ENCODE data around the gene GPD2. TPM values are rescaled to one million over a fixed set of nuclear protein-coding genes. Genes with fewer than 3 reads are reported as not detected.

Gene GPD2
- polyA plus RNA-seq, 1 donor (not counting 4 experiments of a cell fraction or from before 2014, with no cell fraction given) = 27.6 TPM

GRCh38 chr2:156538083-156538504, 101.9 kb downstream of the GPD2 start:
- no peak for TF ChIP-seq CTCF (optimal IDR thresholded peaks at IDR 0.05 in 1 of 3, IDR thresholded peaks at IDR 0.05 in 1 of 3, conservative IDR thresholded peaks at IDR 0.05 in 1 of 3; ENCODE audit: extremely low read depth in 1 of 3, insufficient read depth in 2 of 3, low read length in 3 of 3)
- dilution Hi-C loops (cut with MboI; ENCODE audit: extremely low pct_ligation_motif_present, low sequenced_read_pairs) = no loop called here
- FAIRE-seq = no peak

GRCh38 chr2:156539086-156539860, 103.1 kb downstream of the GPD2 start:
- DNase-seq (ENCODE audit: low read depth, low spot score) = no peak
- Histone ChIP-seq H3K9ac (ENCODE audit: control insufficient read depth, extremely low read depth, insufficient read depth, low read length) (no peak overlapping the region), H3K9me3 (ENCODE audit: control insufficient read depth, low read depth, low read length) (no peaks in the 10 kb centered on the region), H3K4me3 (ENCODE audit: control insufficient read depth in 2 of 3, extremely low read depth in 1 of 3, insufficient read depth in 2 of 3, low read depth in 1 of 3, low read length in 3 of 3) (no peak overlapping the region), H3K4me2 (ENCODE audit: control insufficient read depth, extremely low read depth, insufficient read depth, low read depth, low read length) (no peak overlapping the region), H3K4me1 (ENCODE audit: control insufficient read depth, extremely low read depth, insufficient read depth, low read length) (peaks cover 20% of the 10 kb centered on the region), H3K27me3 (ENCODE audit: control insufficient read depth, extremely low read depth, insufficient read depth, low read length) (no peaks in the 10 kb centered on the region), H3K27ac (ENCODE audit: control insufficient read depth, insufficient read depth, low read length) (no peak overlapping the region), H2AFZ (ENCODE audit: control insufficient read depth, low read length) (no peak overlapping the region), H3K79me2 (ENCODE audit: control insufficient read depth, insufficient read depth, low read length) (no peaks in the 10 kb centered on the region), H4K20me1 (ENCODE audit: control insufficient read depth, extremely low read depth, insufficient read depth, low read length) (no peaks in the 10 kb centered on the region), H3K36me3 (ENCODE audit: control insufficient read depth in 2 of 2, extremely low read depth in 1 of 2, insufficient read depth in 2 of 2, low read length in 2 of 2) (no peaks in the 10 kb centered on the region), H3K9me1 (ENCODE audit: control insufficient read depth, extremely low read depth, insufficient read depth, low read length) (no peaks in the 10 kb centered on the region)
- dilution Hi-C loops (cut with MboI; ENCODE audit: extremely low pct_ligation_motif_present, low sequenced_read_pairs) = no loop called here
- FAIRE-seq = no peak
- TF ChIP-seq EZH2 (IDR thresholded peaks at IDR 0.05; ENCODE audit: low read length) = no peak
- TF ChIP-seq CTCF (optimal IDR thresholded peaks at IDR 0.05 in 1 of 3, IDR thresholded peaks at IDR 0.05 in 1 of 3, conservative IDR thresholded peaks at IDR 0.05 in 1 of 3; ENCODE audit: extremely low read depth in 1 of 3, insufficient read depth in 2 of 3, low read length in 3 of 3) = no peak

More at GRCh38 chr2:156538083-156538504, 101.9 kb downstream of the GPD2 start:
- H3K36me3 ChIP-seq (ENCODE audit: control insufficient read depth in 2 of 2, extremely low read depth in 1 of 2, insufficient read depth in 2 of 2, low read length in 2 of 2) = no peaks in the 10 kb centered on the region
- DNase-seq (ENCODE audit: low read depth, low spot score) = no peak
- H3K9me1 ChIP-seq (ENCODE audit: control insufficient read depth, extremely low read depth, insufficient read depth, low read length) = no peaks in the 10 kb centered on the region
- H3K4me1 ChIP-seq (ENCODE audit: control insufficient read depth, extremely low read depth, insufficient read depth, low read length) = peaks cover 20% of the 10 kb centered on the region
- no peak overlapping the region for H3K27ac ChIP-seq (ENCODE audit: control insufficient read depth, insufficient read depth, low read length)
- no peak overlapping the region for H3K4me3 ChIP-seq (ENCODE audit: control insufficient read depth in 2 of 3, extremely low read depth in 1 of 3, insufficient read depth in 2 of 3, low read depth in 1 of 3, low read length in 3 of 3)
- no peaks in the 10 kb centered on the region for H3K9me3 ChIP-seq (ENCODE audit: control insufficient read depth, low read depth, low read length)
- H3K4me2 ChIP-seq (ENCODE audit: control insufficient read depth, extremely low read depth, insufficient read depth, low read depth, low read length) = no peak overlapping the region
- no peaks in the 10 kb centered on the region for H3K27me3 ChIP-seq (ENCODE audit: control insufficient read depth, extremely low read depth, insufficient read depth, low read length)
- no peaks in the 10 kb centered on the region for H4K20me1 ChIP-seq (ENCODE audit: control insufficient read depth, extremely low read depth, insufficient read depth, low read length)
- H3K79me2 ChIP-seq (ENCODE audit: control insufficient read depth, insufficient read depth, low read length) = no peaks in the 10 kb centered on the region
- H2AFZ ChIP-seq (ENCODE audit: control insufficient read depth, low read length) = no peak overlapping the region
- H3K9ac ChIP-seq (ENCODE audit: control insufficient read depth, extremely low read depth, insufficient read depth, low read length) = no peak overlapping the region

Measured in keratinocyte (primary cell).